Measurements from ENCODE around the gene TAS2R16.

The TAS2R16 gene

DNA sequence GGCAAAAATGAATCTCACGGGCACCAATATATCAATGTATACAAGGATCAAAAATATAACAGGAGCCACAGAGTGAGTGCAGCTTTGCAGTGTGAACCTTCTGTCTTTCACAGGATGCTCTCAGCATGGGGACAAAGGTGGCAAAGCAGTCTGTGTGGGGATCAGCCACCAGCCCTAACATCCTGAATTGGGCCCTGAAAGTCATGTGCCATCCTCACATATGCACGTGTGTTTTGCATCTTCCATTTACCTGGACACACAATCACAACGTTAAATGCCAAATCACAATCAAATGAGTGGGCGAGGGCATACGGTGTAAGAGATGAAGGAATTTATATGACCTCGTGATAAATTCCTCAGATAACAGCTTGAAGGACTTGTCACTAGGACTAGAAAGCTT, 6.5 kb downstream of the TAS2R16 start:
- TF ChIP-seq, protein P1, sequence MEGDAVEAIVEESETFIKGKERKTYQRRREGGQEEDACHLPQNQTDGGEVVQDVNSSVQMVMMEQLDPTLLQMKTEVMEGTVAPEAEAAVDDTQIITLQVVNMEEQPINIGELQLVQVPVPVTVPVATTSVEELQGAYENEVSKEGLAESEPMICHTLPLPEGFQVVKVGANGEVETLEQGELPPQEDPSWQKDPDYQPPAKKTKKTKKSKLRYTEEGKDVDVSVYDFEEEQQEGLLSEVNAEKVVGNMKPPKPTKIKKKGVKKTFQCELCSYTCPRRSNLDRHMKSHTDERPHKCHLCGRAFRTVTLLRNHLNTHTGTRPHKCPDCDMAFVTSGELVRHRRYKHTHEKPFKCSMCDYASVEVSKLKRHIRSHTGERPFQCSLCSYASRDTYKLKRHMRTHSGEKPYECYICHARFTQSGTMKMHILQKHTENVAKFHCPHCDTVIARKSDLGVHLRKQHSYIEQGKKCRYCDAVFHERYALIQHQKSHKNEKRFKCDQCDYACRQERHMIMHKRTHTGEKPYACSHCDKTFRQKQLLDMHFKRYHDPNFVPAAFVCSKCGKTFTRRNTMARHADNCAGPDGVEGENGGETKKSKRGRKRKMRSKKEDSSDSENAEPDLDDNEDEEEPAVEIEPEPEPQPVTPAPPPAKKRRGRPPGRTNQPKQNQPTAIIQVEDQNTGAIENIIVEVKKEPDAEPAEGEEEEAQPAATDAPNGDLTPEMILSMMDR (IDR thresholded peaks at IDR 0.05; ENCODE audit: insufficient read depth, low read length, poor library complexity, severe bottlenecking): no peak
- H3K4me3 ChIP-seq (replicated peaks; ENCODE audit: low read depth, low read length): no peak overlapping the region
- DNase-seq (ENCODE audit: extremely low read depth, insufficient read length): no peak
- H3K27me3 ChIP-seq (replicated peaks; ENCODE audit: control insufficient read depth, insufficient read depth, low read length): no peaks in the 10 kb centered on the region; the same call in 1 of the 2 replicates
- H3K36me3 ChIP-seq (ENCODE audit: control insufficient read depth, insufficient read depth, low read length): no peaks in the 10 kb centered on the region

DNA sequence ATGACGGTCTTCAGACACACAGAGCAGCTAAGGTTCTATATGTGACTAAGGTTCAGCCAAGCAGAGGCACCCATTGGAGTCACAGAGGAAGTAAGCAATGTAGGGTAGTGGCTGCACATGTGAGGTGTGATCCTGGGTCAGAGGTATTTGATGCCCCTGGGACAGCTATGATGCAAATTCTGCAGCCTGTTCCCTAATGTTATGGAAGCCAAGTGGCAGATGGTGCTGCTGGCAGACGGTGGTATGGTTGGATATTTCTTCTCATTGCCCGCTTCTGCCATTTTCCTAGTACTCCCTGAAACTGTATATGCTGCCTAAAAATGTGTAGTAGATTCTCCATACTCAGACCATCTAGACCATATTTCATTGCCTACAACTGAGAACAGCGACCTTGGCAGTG, 7.2 kb downstream of the TAS2R16 start:
- Histone ChIP-seq H3K4me3 (replicated peaks; ENCODE audit: low read depth, low read length) (no peak overlapping the region), H3K27me3 (replicated peaks; ENCODE audit: control insufficient read depth, insufficient read depth, low read length) (no peaks in the 10 kb centered on the region; the same call in 1 of the 2 replicates), H3K36me3 (ENCODE audit: control insufficient read depth, insufficient read depth, low read length) (no peaks in the 10 kb centered on the region)
- TF ChIP-seq, protein P1 (IDR thresholded peaks at IDR 0.05; ENCODE audit: insufficient read depth, low read length, poor library complexity, severe bottlenecking): no peak
- DNase-seq (ENCODE audit: extremely low read depth, insufficient read length): no peak

DNA sequence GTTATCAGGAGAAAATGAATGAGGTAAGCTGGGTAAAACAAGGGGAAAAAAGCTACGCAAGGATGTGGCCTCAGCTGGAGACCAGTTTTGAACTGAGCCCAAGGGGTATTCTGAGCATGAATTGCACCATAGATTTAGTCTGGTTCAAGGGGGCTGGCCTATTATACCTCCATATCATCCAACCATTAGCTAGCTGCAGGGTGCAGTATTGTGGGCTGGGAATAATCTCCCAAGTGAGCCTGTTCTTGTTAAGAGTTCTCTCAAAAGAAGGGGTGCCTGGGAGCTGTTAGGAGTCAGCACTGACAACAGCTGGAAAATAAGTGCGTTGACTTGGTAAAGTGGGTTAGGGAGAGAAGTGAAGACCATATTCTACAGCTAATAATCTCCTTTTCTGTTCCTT, 8.0 kb downstream of the TAS2R16 start:
- Histone ChIP-seq H3K27me3 (replicated peaks; ENCODE audit: control insufficient read depth, insufficient read depth, low read length) (no peaks in the 10 kb centered on the region; the same call in 1 of the 2 replicates), H3K36me3 (ENCODE audit: control insufficient read depth, insufficient read depth, low read length) (no peaks in the 10 kb centered on the region), H3K4me3 (replicated peaks; ENCODE audit: low read depth, low read length) (no peak overlapping the region)
- no peak for DNase-seq (ENCODE audit: extremely low read depth, insufficient read length)
- TF ChIP-seq, protein P1 (IDR thresholded peaks at IDR 0.05; ENCODE audit: insufficient read depth, low read length, poor library complexity, severe bottlenecking): no peak

DNA sequence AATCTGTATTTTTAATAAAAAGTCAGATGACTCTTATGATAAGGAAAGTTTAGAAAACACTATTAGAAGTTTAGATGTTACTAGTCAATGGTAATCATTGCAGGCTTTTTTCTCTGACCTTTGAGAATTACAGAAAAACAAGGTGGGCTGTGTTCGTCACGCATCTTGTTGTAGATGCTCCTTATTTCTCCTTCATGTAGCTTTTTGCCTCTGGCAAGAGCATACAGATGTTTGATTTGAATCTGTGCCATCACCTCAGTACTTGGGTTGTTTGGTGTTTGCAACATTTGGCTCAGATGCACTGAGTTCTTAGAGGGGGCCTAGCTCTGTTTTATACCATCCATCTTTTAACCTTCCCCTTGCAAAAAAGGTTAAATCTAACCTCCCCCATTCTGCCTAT, 11.5 kb downstream of the TAS2R16 start:
- TF ChIP-seq, protein P1 (IDR thresholded peaks at IDR 0.05; ENCODE audit: insufficient read depth, low read length, poor library complexity, severe bottlenecking): no peak
- Histone ChIP-seq H3K4me3 (replicated peaks; ENCODE audit: low read depth, low read length) (no peak overlapping the region), H3K36me3 (ENCODE audit: control insufficient read depth, insufficient read depth, low read length) (no peaks in the 10 kb centered on the region), H3K27me3 (replicated peaks; ENCODE audit: control insufficient read depth, insufficient read depth, low read length) (no peaks in the 10 kb centered on the region)
- no peak for DNase-seq (ENCODE audit: extremely low read depth, insufficient read length)

DNA sequence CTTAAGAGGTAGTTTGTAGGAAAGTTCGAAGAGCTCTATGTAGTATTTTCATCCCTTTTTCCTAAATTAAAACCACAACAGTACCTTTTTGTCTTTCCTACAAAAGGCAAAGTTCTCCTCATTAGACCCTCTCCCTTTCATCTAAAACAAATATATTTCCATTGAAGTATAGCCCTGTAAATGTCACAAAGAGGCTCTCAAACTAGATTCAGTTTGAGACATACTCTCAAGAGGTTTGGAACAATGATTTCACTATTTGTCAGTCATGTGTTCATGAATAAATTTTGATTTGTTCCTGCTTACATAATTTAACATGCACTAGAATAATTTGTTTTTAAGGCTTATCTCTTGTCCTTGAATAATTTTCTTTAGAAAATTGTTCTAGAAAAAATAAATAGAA, 12.2 kb downstream of the TAS2R16 start:
- H3K4me3 ChIP-seq (replicated peaks; ENCODE audit: low read depth, low read length): no peak overlapping the region
- H3K27me3 ChIP-seq (replicated peaks; ENCODE audit: control insufficient read depth, insufficient read depth, low read length): no peaks in the 10 kb centered on the region; the same call in 1 of the 2 replicates
- no peak for DNase-seq (ENCODE audit: extremely low read depth, insufficient read length)
- no peaks in the 10 kb centered on the region for H3K36me3 ChIP-seq (ENCODE audit: control insufficient read depth, insufficient read depth, low read length)
- TF ChIP-seq, protein P1 (IDR thresholded peaks at IDR 0.05; ENCODE audit: insufficient read depth, low read length, poor library complexity, severe bottlenecking): no peak

DNA sequence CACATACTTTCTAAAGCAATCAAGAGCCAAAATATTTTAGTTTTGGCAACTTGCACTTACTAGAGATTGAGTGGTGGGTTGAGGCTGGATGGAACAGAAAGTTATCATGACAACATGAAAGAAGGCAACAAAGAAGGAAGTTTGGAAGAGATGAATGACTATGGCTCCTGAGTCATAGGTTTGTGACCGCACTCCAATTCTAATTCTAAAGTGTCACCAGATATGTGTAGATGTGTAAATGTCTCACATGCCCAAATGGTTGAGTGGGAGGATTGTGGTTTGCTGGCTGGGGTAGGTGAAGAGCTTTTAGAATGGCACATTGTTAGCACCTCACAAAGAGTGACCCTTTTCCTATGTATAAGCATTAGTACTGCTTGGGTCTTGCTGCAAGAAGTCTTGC, 20.2 kb downstream of the TAS2R16 start:
- TF ChIP-seq, protein P1 (IDR thresholded peaks at IDR 0.05; ENCODE audit: insufficient read depth, low read length, poor library complexity, severe bottlenecking): no peak
- H3K4me3 ChIP-seq (replicated peaks; ENCODE audit: low read depth, low read length): no peak overlapping the region
- H3K27me3 ChIP-seq (replicated peaks; ENCODE audit: control insufficient read depth, insufficient read depth, low read length): no peaks in the 10 kb centered on the region; the same call in 1 of the 2 replicates
- DNase-seq (ENCODE audit: extremely low read depth, insufficient read length): no peak
- no peaks in the 10 kb centered on the region for H3K36me3 ChIP-seq (ENCODE audit: control insufficient read depth, insufficient read depth, low read length)

Data from GM06990 (cell line).